Prostate gland (tissue), 2 donors: ENCODE results near the gene NID2.

Experiments used
- POLR2A ChIP-seq: fragments of 450-650 bp; IDR thresholded peaks from one replicate; pipeline ENCODE4 v1.6.1; 2016; ENCODE audit warnings: antibody characterized with exemption, mild to moderate bottlenecking
- TF ChIP-seq, protein P1 (sequence below), 4 experiments: fragments of 200-600 bp in 2 of 4; fragments of 450-650 bp in 2 of 4; sonication (generic) in 2 of 4; IDR thresholded peaks; 1 replicate in 3 of 4; 2 replicates in 1 of 4; pipeline ENCODE4 v1.5.1; 2016 to 2019; ENCODE audit warnings: antibody characterized with exemption in 4 of 4, mild to moderate bottlenecking in 2 of 4, moderate library complexity in 2 of 4

GRCh38 chr14:52061890-52062289 lies 7.0 kb downstream of the NID2 start:
- TF ChIP-seq, protein P1, sequence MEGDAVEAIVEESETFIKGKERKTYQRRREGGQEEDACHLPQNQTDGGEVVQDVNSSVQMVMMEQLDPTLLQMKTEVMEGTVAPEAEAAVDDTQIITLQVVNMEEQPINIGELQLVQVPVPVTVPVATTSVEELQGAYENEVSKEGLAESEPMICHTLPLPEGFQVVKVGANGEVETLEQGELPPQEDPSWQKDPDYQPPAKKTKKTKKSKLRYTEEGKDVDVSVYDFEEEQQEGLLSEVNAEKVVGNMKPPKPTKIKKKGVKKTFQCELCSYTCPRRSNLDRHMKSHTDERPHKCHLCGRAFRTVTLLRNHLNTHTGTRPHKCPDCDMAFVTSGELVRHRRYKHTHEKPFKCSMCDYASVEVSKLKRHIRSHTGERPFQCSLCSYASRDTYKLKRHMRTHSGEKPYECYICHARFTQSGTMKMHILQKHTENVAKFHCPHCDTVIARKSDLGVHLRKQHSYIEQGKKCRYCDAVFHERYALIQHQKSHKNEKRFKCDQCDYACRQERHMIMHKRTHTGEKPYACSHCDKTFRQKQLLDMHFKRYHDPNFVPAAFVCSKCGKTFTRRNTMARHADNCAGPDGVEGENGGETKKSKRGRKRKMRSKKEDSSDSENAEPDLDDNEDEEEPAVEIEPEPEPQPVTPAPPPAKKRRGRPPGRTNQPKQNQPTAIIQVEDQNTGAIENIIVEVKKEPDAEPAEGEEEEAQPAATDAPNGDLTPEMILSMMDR (IDR thresholded peaks at IDR 0.05), result no peak
- TF ChIP-seq POLR2A, result no peak
